M059J (cell line): ENCODE data around the gene FAM117A. TPM values are rescaled to one million over a fixed set of nuclear protein-coding genes. Genes with fewer than 3 reads are reported as not detected.
A peak's percentile ranks its signal among the peaks of the same experiment; 100 is the strongest.

Experiments used
- DNase-seq: peaks from one replicate; pipeline ENCODE4 v3.0.0-alpha.2; 2012; ENCODE audit warnings: low read depth
- total RNA-seq: library from RNA; depleted of rRNA; stranded (reverse); fragments of >200 nt; shearing (Covaris generic); gene quantifications from 2 replicates; pipeline ENCODE4 v1.2.3, GENCODE V29; 2014

FAM117A gene
- total RNA-seq, 1 experiment from 2014 or later, result 10.5 TPM

DNA sequence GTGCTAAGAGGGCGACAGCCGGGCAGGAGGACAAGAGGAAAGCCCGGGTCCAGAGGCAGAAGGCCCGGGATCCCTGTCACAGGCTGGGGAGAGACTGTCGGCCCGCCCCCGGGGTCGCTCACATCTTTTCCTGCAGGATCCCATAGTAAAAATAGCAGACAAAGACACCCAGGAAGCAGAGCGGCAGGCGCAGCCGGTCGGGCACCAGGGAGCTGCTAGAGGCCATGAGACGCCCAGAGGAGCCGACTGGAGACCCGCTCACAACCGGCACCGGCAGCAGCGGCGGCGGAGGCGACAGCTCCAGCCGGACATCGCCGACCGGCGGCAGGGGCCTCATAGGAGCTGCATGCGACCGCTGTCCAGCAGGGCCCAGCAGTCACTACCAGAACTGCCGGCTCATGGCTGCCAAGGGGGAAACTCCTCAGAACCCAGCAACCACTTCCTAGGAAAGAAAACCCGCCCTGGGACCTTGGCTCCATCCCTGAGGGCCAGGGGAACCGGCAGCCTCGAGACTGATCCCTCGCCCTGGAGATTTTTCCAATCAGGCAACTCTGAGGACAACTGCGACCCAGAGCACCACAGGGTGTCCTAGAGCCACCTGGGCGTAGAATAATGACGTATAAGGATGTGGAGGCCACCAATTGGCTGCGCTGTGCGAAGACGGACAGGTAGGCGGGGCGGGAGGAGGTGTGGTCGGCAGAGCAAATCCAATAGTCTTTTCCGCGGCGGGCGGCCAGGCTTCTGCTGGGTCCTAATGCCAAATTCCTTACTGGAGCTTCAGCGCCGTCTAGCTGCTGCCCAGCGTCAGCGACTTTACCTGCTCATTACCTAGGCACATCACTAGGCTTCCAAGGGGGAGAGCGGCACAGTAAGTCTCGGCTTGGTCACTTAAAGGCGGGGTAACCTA, 56.1 kb downstream of the FAM117A start, which contains the start of gene SLC35B1:
TSS of gene SLC35B1 (minus strand) at position 357 of the 907 bp plus-strand sequence. CDS start at position 226, 131 bp downstream.
- DNase-seq, result peak; percentile 98

DNA sequence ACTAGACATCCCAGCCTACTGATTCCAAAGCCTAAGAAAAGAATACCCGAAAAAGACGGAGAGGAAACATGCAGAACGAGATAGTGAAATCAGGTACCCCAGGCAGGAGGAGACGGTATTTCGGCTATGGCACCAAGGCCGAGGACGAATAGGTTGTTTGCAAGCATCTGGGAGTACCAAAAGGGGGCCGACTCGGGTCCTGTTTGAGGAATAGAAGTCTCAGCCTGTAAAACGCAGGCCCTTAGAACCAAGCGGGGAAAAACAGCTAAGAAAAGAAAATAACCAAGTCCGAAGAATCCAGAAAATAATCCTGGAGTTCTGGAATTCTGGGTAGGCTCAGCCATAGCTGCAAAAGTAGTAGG, 56.7 kb downstream of the FAM117A start:
- DNase-seq, result peak; percentile 34

DNA sequence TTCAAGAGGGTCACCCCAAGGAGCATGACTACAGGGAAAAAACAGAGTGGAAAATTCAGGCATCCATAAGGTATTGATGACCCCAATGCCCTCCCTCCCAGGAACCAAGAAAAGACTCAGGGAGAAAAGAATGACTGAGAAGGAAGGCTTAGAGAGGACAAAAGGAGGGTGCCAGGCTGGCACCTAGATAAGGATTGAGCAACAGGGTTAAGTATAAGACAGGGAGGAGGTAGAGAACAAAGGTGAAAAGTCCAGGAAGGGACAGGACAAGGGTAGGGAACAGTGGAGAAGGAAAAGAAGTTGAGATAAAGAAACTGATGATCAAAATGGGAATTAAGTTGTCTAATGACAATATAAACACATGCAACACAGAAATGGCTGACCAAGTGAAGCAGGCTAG, 58.7 kb downstream of the FAM117A start:
- DNase-seq, result no peak

DNA sequence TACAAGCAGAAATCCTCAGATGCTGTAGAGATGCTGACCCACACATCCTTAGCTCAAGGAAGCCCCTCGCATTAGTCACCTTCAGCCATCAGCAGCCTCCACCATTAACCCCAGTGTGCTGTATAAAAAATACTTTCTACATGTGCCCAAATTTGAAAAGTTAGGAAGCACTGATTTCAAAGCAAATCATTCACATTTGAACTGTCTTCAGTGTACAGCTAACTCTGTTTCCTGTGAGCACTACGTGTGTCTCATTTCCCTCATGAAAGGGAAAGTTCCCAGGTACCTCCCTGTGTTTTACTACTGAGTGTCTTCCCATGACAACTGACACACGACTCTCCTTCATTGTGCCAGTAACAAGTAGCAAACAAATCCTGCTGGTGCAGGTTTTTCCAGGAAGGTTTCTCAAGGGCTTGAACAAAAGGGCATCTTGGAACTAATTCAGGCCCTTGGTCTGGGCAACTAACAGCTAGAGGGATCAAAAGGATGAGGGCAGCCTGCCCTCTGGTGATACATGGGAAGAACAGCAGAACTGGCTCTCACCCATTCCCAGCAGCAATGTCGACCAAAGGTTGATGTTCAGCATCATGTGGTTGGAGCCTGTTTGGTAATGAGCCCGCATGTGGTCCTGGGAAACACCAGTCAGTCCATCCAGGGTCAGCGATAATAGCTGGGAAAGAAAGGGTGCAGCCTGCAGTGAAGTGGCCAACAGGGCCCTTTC, 60.2 kb downstream of the FAM117A start:
- DNase-seq, result peak; percentile 63

DNA sequence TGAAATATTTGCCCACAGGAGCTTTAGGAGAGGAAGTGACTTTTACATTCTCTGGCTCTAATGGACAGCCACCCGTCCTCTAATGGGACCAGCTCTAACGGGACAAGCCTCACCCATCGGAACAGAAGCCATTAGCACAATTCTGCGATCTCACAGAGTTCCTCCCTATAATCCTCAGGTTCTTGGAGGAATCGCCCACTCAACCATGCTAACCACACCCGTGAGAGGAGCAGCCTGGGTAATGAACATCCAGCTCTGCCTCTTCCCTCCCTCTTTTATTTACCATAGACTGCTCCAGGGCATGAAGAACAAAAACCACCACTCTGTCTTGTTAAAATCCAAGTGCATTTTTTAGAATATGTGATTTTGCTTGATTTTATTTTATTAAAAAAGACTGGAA, 63.0 kb downstream of the FAM117A start:
- DNase-seq, result no peak

DNA sequence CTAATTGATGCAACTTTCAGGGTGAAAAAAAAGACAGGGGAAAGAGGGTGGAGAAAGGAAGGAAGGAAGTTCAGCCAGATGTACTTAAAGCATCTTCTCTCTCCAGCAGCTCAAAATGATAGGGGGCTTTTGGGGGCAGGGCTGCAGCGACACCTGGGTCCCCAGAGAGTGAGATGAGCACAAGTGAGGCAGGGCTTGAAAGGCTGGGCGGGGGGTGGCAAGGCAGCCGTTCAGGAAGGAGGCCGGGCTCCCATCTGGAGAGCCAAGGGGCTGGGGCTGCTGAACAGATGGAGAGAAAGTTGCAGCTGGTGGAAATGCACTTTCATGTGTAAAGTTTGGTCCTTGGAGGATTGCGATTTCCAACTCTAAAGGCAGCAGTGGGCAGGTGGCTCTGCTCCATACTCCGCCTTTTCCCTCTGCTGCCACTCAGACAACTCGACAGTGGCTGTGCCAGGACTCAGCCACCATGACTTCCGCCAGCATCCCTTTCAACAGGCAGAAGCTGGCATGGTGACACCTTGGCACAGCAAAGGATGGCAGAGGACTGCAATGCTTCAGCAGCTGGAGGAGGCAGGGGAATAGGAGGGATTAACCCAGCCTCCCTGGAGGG, 63.9 kb downstream of the FAM117A start:
- no peak for DNase-seq

DNA sequence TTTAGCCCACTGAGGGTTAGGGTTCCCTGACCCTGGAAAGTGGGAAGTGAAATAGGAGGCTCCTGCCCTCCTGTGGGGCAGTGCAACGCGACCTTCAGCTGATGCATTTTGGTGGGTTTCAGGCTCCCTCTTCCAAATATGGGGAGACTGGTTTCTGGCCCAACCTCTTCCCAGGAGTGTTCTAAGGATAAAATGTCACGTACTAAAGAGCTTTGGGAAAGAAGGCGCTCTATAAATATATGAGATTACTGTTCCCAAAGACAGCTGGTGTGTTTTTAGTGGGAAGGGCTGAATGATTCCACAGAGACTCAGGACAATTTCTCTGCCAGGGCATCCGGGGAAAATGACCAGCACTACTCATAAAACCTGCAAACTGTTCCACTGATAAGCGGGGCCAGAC, 65.9 kb downstream of the FAM117A start:
- no peak for DNase-seq

DNA sequence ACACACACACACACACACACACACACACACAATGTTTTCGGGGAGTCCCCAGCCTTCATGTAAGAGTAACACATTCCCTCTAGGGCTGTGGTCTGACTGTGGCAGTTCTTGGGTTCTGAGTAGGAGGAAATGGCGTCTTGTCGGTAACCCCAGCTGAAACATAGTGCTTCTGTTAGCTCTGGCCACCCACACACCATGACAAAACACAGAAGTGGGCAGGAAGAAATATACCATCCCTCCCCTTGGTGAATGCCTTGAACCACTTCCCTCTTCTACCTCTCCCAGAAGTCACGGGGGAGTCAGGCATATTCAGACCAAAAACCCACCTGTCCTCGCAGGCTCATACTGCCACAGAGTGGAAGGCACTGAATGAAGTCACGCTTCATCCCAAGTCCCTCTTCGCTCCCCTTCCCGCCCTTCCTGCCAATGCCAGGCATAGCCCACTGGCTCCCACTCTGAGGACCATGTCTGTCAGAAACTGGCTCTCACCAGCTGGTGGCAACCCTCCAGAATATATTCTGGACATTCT, 67.6 kb downstream of the FAM117A start:
- no peak for DNase-seq

- no peak for DNase-seq
Observed at GRCh38 chr17:49695698-49696232, 68.2 kb downstream of the FAM117A start.

GRCh38 chr17:49694847-49695697, 68.9 kb downstream of the FAM117A start:
- peak; percentile 24 for DNase-seq

GRCh38 chr17:49692751-49693150, 71.2 kb downstream of the FAM117A start:
- DNase-seq, result peak; percentile 36

DNA sequence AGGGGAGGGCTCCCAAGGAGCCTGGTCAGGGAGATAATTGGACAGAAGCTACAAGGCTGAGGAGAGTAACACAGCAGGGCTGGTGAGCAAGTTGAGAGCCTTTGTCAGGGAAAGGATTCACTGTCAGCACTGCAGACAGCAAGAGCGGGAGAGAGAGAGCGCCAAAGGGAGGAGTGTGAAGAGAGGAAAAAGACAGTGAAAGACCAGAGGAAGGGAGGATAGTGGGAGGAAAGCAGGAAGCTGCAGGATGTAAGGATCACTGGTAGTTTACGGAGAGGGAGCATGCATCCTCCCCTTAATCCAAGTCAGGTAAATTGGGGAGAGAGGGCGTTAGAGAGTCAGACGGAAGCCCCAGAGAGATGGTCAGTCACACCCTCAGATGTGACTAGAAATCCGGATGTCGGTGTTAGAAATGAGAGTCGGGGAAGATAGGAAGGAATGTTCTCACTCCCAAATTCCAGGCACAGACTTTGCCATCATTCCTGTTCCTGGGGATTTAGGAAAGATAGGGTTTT, 72.2 kb downstream of the FAM117A start:
- DNase-seq, result peak; percentile 27

DNA sequence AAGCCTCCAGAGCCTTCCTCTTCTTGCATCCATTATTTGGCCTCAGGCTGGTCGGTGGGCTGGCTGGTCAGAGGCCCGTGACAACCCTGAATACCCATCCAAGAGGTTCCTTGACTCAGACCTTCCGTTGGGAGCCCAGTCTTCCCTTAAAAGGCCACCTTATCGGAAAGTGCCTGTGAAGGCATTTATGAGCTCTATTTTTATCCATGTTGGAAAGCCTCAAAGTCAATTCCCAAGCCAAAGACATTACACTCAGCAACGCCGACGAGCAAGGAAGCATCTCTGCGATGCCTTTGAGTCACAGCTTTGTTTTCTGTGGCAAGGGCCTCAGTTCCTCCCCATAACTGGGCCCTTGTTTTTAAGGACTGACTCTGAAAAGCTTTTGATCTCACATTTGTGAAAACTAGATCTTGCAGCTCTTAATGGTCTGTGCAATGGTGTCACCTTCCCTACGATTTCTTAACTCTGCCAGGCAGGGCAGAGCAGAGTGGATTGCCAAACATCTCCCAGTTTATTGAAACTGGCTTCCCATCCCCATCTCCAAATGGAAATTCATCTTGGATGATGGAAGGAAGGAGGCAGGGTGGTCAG, 72.8 kb downstream of the FAM117A start:
- DNase-seq, result peak; percentile 94

GRCh38 chr17:49690256-49690655, 73.7 kb downstream of the FAM117A start:
- DNase-seq, result no peak

DNA sequence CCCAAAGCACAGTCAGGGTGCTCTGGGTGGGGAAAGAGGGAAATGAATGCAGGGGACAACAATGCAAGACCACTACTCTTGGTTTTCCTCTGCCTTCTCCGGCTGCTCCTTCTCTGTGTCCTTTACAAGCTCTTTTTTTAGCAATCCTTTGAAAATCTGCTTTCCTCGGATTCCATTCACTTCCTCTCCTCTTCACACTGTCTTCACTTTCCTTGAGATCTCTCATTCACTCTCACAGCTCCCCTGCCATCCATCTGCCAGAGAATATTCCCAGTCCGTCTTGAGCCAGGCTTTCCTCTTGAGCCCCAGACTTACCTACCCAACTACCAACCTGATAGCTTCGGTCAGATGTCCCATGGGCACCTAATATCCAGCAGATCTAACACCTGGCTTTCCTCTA, 75.1 kb downstream of the FAM117A start:
- DNase-seq, result no peak

DNA sequence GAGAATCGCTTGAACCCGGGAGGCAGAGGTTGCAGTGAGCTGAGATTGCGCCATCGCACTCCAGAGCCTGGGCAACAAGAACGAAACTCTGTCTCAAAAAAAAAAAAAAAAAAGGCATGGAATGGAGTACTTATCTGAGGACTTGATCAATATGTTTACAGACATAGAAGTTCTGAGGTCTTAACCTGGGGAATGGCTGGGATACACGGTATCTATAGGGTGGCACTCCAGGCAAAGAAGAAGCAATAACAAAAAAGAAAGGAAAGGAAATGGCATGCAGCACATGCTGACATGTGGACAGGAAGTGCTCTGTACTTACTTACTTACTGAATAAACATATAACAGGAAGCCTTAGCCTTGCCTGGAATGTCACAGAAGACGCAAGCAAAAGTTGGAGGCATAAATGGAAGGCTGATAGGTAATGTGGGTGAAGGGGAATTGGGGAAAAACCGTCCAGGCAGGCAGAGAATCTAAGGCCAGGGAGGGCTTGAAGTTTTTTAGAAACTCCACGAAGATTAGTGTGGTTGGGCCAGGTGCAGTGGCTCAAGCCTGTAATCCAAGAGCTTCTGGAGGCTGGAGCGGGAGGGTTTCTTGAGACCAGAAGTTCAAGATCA, 75.9 kb downstream of the FAM117A start:
- peak; percentile 37 for DNase-seq

DNA sequence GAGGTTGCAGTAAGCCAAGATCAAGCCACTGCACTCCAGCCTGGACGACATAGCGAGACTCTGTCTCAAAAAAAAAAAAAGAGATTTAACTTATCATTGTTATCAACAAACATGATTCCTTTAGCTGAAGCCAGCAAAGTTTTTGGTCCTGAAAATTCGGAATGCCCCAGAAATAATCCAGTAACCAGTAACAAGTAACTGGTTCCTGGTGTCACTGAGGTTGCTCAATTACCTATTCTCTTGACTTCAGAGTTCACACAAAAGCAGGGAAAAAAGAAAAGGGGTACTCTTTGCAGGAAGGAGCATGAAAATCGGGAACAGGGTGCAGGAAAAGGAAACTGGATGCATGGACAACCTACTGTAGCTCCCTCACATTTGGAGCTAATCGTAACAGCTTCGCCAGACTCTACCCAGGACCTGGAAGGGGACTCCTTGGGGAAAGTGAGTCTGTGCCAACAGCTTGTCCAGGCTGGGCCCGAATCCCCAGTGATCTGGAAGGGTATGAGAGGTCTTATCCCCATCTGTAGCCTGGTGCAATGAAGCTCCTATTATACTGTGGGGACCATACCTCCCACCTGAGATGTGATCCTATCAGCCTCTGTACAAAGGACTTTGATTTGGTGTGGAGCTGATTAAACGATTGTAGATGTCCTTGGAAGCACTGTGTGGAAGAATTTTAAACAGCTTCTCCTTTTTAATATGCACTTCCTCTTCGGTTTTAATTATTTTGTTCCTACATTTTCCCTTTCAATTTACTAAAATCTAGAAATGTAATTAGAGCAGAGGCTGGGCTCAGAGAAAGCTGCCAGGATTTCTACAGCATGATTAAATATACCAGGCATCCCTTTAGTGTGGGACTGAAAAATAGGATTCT, 82.6 kb downstream of the FAM117A start:
- DNase-seq, result no peak

- DNase-seq, result no peak
Observed at GRCh38 chr17:49680314-49680713, 83.6 kb downstream of the FAM117A start.
